ENCODE results near the gene DZANK1. TPM values are rescaled to one million over a fixed set of nuclear protein-coding genes. Genes with fewer than 3 reads are reported as not detected.
"Not testable (repeated sequence)": the region's sequence is repeated elsewhere in the genome, so short reads cannot be mapped to it uniquely, and the experiment has no call there.

DZANK1 gene
- total RNA-seq, 4 donors from 2014 or later, result 0.18 to 1.0 (median 0.62) TPM

DNA sequence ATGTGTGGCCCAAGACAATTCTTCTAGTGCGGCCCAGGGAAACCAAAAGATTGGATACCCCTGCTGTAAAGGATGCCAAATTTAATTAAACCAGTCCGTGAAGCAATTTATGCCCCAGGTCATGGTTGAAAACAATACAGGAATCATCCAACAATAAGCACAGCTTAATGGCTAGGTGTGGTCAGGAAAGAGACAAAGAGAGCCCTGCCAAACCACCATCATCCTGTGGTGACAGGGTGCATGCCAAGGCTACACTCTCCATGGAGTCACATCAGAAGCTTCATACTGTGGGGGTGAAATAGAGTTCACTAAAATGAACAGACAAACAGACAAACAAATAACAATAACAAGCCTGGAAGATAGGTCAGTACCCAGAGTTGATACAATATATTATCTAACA, 62.7 kb downstream of the DZANK1 start:
- Histone ChIP-seq H3K9me3 (no peaks in the 10 kb centered on the region), H3K4me1 (no peaks in the 10 kb centered on the region), H3K27me3 (no peaks in the 10 kb centered on the region), H3K36me3 (no peaks in the 10 kb centered on the region), H3K27ac (no peak overlapping the region), H3K4me3 (no peak overlapping the region)
- no peak for DNase-seq
- ATAC-seq, result no peak
- intact Hi-C loops (cut with DNase I; ENCODE audit: low total_unique reads) (no loop called here), in situ Hi-C loops (cut with MboI; ENCODE audit: low sequenced_read_pairs in 4 of 4) (no loop called here)
- TF ChIP-seq, protein P1, sequence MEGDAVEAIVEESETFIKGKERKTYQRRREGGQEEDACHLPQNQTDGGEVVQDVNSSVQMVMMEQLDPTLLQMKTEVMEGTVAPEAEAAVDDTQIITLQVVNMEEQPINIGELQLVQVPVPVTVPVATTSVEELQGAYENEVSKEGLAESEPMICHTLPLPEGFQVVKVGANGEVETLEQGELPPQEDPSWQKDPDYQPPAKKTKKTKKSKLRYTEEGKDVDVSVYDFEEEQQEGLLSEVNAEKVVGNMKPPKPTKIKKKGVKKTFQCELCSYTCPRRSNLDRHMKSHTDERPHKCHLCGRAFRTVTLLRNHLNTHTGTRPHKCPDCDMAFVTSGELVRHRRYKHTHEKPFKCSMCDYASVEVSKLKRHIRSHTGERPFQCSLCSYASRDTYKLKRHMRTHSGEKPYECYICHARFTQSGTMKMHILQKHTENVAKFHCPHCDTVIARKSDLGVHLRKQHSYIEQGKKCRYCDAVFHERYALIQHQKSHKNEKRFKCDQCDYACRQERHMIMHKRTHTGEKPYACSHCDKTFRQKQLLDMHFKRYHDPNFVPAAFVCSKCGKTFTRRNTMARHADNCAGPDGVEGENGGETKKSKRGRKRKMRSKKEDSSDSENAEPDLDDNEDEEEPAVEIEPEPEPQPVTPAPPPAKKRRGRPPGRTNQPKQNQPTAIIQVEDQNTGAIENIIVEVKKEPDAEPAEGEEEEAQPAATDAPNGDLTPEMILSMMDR (IDR thresholded peaks at IDR 0.05 in 4 of 5, conservative IDR thresholded peaks at IDR 0.05 in 1 of 5), result no peak
- TF ChIP-seq POLR2A (IDR thresholded peaks at IDR 0.05), result no peak

DNA sequence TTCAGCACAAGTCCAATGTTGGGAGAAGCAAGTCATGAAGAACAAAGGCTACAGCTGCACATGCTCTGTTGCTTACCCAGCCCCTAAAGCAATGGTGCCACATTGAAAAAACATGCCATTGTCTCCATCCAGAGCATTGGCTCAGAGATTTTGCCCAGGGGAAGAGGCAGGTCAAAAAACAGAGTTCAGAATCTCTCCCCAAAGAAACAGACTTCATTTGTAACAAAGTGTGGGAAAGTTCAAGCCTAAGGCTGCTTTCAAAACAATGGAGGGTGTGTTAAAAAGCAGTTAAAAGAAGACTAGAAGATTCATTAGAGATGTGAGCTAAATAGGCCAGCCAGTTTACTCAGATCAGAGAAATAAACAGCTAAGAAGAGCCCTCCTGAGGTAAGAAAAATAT, 63.6 kb downstream of the DZANK1 start:
- H3K4me3 ChIP-seq, result no peak overlapping the region
- in situ Hi-C loops (cut with MboI; ENCODE audit: low sequenced_read_pairs in 4 of 4), result no loop called here
- ATAC-seq, result no peak
- intact Hi-C loops (cut with DNase I; ENCODE audit: low total_unique reads), result no loop called here
- H3K4me1 ChIP-seq, result no peaks in the 10 kb centered on the region
- no peaks in the 10 kb centered on the region for H3K27me3 ChIP-seq
- TF ChIP-seq, protein P1 (IDR thresholded peaks at IDR 0.05 in 4 of 5, conservative IDR thresholded peaks at IDR 0.05 in 1 of 5), result no peak
- no peak for TF ChIP-seq POLR2A (IDR thresholded peaks at IDR 0.05)
- H3K9me3 ChIP-seq, result no peaks in the 10 kb centered on the region
- no peaks in the 10 kb centered on the region for H3K36me3 ChIP-seq
- H3K27ac ChIP-seq, result no peak overlapping the region
- no peak for DNase-seq

DNA sequence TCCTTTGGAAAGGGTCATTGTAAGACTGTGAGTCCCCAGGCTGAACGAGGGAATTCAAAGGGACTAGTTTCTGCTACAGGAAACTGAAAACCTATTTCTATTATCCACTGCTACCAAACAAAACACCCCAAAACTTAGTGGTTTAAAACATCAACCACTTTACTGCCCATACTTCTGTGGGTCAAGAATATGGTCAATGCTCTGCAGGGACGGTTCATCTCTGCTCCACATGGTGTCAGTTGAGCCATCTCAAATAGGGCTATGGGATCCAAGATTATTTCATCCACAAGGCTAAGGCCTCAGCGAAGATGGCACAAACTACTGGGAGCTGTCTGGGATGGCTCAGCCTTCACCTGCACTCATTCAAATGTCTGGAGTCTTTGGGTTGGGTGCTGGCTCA, 65.5 kb downstream of the DZANK1 start:
- ATAC-seq, result no peak
- H3K4me1 ChIP-seq, result no peaks in the 10 kb centered on the region
- H3K36me3 ChIP-seq, result no peaks in the 10 kb centered on the region
- no peak overlapping the region for H3K4me3 ChIP-seq
- no peak for TF ChIP-seq POLR2A (IDR thresholded peaks at IDR 0.05)
- TF ChIP-seq, protein P1 (IDR thresholded peaks at IDR 0.05 in 4 of 5, conservative IDR thresholded peaks at IDR 0.05 in 1 of 5), result no peak
- no peaks in the 10 kb centered on the region for H3K9me3 ChIP-seq
- no peak overlapping the region for H3K27ac ChIP-seq
- DNase-seq, result no peak
- intact Hi-C loops (cut with DNase I; ENCODE audit: low total_unique reads) (no loop called here), in situ Hi-C loops (cut with MboI; ENCODE audit: low sequenced_read_pairs in 4 of 4) (no loop called here)
- no peaks in the 10 kb centered on the region for H3K27me3 ChIP-seq

DNA sequence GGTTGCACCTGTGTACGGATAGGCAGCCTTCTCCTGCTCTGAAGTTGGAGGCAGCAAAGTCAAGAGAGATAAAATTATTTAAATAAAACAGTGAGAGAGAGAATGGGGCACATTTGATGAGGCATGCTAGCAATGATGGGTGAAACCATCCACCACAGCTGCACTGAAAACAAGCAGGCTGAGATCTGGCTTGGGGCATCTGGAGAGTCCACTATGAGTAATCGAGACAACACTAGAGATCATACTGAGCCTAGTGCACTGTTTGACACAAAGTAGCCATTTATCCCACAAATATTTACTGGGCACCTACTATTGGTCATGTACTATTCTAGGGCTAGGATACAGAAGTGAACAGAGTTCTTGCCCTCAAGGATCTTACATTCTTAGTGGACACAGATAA, 66.4 kb downstream of the DZANK1 start:
- in situ Hi-C loops (cut with MboI; ENCODE audit: low sequenced_read_pairs in 4 of 4) (no loop called here), intact Hi-C loops (cut with DNase I; ENCODE audit: low total_unique reads) (no loop called here)
- no peaks in the 10 kb centered on the region for H3K9me3 ChIP-seq
- no peak overlapping the region for H3K27ac ChIP-seq
- H3K4me3 ChIP-seq, result no peak overlapping the region
- DNase-seq (no peak), ATAC-seq (no peak)
- H3K27me3 ChIP-seq, result no peaks in the 10 kb centered on the region
- H3K4me1 ChIP-seq, result no peaks in the 10 kb centered on the region
- TF ChIP-seq, protein P1 (IDR thresholded peaks at IDR 0.05 in 4 of 5, conservative IDR thresholded peaks at IDR 0.05 in 1 of 5), result no peak
- TF ChIP-seq POLR2A (IDR thresholded peaks at IDR 0.05), result no peak
- no peaks in the 10 kb centered on the region for H3K36me3 ChIP-seq

DNA sequence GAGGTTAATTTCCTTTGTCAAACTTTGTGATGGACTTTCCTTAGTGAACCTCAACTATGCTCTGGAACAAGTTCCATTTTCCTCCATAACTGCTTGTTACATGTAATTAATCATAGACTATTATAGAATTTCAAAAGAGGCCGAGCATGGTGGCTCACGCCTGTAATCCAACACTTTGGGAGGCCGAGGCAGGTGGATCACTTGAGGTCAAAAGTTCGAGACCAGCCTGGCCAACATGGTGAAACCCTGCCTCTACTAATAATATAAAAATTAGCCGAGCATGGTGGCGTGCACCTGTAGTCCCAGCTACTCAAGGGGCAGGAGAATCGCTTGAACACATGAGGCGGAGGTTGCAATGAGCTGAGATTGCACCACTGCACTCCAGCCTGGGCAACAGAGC, 68.1 kb downstream of the DZANK1 start:
- H3K9me3 ChIP-seq; H3K27ac ChIP-seq; intact Hi-C loops (cut with DNase I; ENCODE audit: low total_unique reads); H3K4me1 ChIP-seq; DNase-seq; ATAC-seq; H3K36me3 ChIP-seq; H3K4me3 ChIP-seq; in situ Hi-C loops (cut with MboI; ENCODE audit: low sequenced_read_pairs in 4 of 4); H3K27me3 ChIP-seq: not testable (repeated sequence)
